GM12874 (cell line): Measurements from ENCODE around the gene ANKMY2.

Source experiments
- CTCF ChIP-seq: IDR thresholded peaks from 2 replicates; pipeline ENCODE4 v1.5.1; 2011; ENCODE audit warnings: low read depth, mild to moderate bottlenecking, control low read depth, low read length, moderate library complexity; ENCODE audit not compliant: insufficient read depth

The ANKMY2 gene

DNA sequence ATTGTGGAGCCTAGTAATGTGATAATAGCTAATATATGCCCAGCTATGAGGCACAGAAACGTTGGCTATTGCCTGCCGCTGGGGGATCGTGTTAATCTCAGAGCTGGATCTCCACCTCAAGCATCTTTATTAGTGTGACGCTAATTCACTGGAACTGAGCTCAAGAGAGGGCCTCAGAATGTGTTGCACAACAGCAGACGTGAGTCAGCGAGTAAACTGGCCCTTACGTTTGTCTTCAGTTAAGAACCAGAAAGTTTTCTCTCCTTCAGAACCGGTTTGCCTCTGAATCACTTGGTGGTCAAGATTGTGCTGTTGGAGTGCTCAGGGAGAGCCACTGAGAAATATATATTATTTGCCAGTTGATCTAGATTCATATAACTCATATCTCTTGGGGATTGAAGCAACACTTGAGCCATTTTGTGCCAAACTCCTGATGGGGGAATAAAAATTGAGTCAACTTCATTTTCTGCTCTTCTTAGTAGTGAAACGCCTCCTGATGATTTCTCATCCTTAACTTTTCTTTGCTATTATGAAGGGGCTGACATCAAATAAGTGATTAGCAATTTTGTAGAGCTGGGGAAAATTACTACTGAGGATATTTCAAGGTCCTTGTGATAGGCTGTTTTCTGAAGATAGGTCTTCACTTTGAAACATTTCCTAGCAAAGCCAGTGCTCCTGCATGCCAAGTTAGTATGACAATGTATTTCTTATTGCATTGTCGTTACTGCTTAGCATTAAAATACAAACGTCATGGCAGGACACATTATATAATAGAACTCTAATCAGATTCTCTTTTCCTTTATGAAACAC lies 22.7 kb upstream of the ANKMY2 start:
- no peak for TF ChIP-seq CTCF

GRCh38 chr7:16667355-16667754 lies 21.8 kb upstream of the ANKMY2 start:
- TF ChIP-seq CTCF, result no peak

GRCh38 chr7:16661924-16662323 lies 16.4 kb upstream of the ANKMY2 start:
- TF ChIP-seq CTCF, result no peak

GRCh38 chr7:16660702-16661464 lies 15.3 kb upstream of the ANKMY2 start:
- no peak for TF ChIP-seq CTCF

DNA sequence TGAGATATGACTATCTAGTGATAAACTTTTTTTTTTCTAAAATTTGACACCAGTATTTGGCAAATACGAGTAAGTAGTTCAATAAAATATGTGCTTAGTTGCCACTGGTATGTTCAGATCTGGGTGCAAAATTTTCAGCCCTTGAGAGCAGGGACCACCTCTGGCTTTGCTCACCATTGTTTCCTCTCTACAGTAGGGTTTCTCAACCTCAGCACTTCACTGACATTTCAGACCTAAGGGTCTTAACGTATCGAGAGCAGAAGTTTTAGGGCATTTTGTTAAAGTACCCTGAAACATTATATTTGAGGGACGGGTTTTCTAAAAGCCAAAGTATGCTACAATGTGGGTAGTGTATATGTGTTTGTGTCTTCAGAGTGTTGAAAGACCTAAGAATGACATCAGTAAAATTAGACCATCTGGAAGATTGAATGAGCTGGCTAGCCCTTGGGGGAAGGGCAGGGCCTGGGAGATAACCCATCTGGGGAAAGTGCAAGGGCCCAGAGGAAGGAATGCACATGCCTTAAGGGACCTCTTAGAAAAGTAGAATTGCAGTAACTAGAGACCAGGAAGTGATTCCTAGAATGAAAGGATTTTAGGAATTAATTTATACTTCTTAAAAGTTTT lies 12.2 kb upstream of the ANKMY2 start:
- TF ChIP-seq CTCF, result no peak

- no peak for TF ChIP-seq CTCF
These were observed 10.6 kb upstream of the ANKMY2 start for GRCh38 chr7:16656141-16656540.

DNA sequence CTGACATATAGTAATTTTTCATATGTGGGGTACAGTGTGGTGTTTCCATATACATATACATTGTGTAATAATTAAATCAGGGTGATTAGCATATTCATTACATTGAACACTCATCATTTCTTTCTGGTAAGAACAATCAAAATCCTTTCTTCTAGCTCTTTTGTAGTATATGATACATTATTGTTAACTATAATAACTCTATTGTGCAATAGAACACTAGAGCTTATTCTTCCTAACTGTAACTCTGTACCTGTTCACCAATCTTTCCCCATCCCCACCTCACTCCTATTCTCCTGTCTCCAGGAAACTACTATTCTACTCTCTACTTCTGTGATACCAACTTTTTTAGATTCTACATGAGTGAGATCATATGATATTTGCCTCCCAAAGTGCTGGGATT lies 9.8 kb upstream of the ANKMY2 start:
- TF ChIP-seq CTCF, result no peak
